GM15510 (cell line): ENCODE data around the gene JUNB.

Experiments
- POLR2A ChIP-seq: IDR thresholded peaks from 3 replicates; pipeline ENCODE4 v1.6.1; 2011; ENCODE audit warnings: borderline replicate concordance; ENCODE audit not compliant: insufficient read length; ENCODE audit errors: extremely low read depth

JUNB gene

GRCh38 chr19:12838182-12838885, 47.0 kb downstream of the JUNB start, which contains the start of gene MAST1:
MAST1 (plus strand) TSS chr19:12838515; CDS start chr19:12838573, 58 bp downstream.
- TF ChIP-seq POLR2A, result no peak

GRCh38 chr19:12838886-12839756, 47.8 kb downstream of the JUNB start:
- TF ChIP-seq POLR2A, result no peak

- TF ChIP-seq POLR2A, result no peak
Observed at GRCh38 chr19:12840091-12841079, 49.1 kb downstream of the JUNB start.

GRCh38 chr19:12841094-12841493, 49.8 kb downstream of the JUNB start:
- TF ChIP-seq POLR2A, result no peak

GRCh38 chr19:12842511-12842910, 51.2 kb downstream of the JUNB start:
- TF ChIP-seq POLR2A, result no peak
